Measurements from ENCODE around the gene TMEM50B.
"Not testable (repeated sequence)": the region's sequence is repeated elsewhere in the genome, so short reads cannot be mapped to it uniquely, and the experiment has no call there.

TMEM50B gene

GRCh38 chr21:33478935-33479678 lies 667 bp downstream of the TMEM50B start:
- Histone ChIP-seq H3K4me3 (ENCODE audit: insufficient read depth, low read depth, low read length) (peak overlapping the region; percentile 87), H3K4me1 (ENCODE audit: control insufficient read depth, insufficient read depth, low read length) (peaks cover 5% of the 10 kb centered on the region), H3K36me3 (ENCODE audit: control insufficient read depth, insufficient read depth, low read length) (no peaks in the 10 kb centered on the region), H3K27ac (ENCODE audit: insufficient read depth, low read depth, low read length, poor library complexity, severe bottlenecking) (peak overlapping the region; percentile 21), H3K27me3 (ENCODE audit: control insufficient read depth, insufficient read depth, low read length, poor library complexity, severe bottlenecking) (peaks cover 13% of the 10 kb centered on the region), H3K9me3 (ENCODE audit: control insufficient read depth, low read length) (no peaks in the 10 kb centered on the region)
- WGBS, 2 experiments, result 0 to 1% methylated on average over 68 of the region's 68 CpGs

- Histone ChIP-seq H3K4me1 (ENCODE audit: control insufficient read depth, insufficient read depth, low read length) (peaks cover 5% of the 10 kb centered on the region), H3K27ac (ENCODE audit: insufficient read depth, low read depth, low read length, poor library complexity, severe bottlenecking) (no peak overlapping the region), H3K9me3 (ENCODE audit: control insufficient read depth, low read length) (no peaks in the 10 kb centered on the region), H3K4me3 (ENCODE audit: insufficient read depth, low read depth, low read length) (peak overlapping the region; percentile 87), H3K36me3 (ENCODE audit: control insufficient read depth, insufficient read depth, low read length) (no peaks in the 10 kb centered on the region), H3K27me3 (ENCODE audit: control insufficient read depth, insufficient read depth, low read length, poor library complexity, severe bottlenecking) (peaks cover 13% of the 10 kb centered on the region)
- 69 to 74% methylated on average over 9 of the region's 9 CpGs for WGBS, 2 experiments
Measured at GRCh38 chr21:33478182-33478581, 1.6 kb downstream of the TMEM50B start.

- Histone ChIP-seq H3K4me1 (ENCODE audit: control insufficient read depth, insufficient read depth, low read length) (peaks cover 5% of the 10 kb centered on the region), H3K36me3 (ENCODE audit: control insufficient read depth, insufficient read depth, low read length) (no peaks in the 10 kb centered on the region), H3K27me3 (ENCODE audit: control insufficient read depth, insufficient read depth, low read length, poor library complexity, severe bottlenecking) (peaks cover 13% of the 10 kb centered on the region), H3K4me3 (ENCODE audit: insufficient read depth, low read depth, low read length) (no peak overlapping the region), H3K9me3 (ENCODE audit: control insufficient read depth, low read length) (no peaks in the 10 kb centered on the region), H3K27ac (ENCODE audit: insufficient read depth, low read depth, low read length, poor library complexity, severe bottlenecking) (no peak overlapping the region)
- whole genome bisulfite sequencing, 2 experiments, result 94 to 97% methylated on average over 5 to 6 of the region's 7 CpGs
Measured at GRCh38 chr21:33477066-33477465, 2.7 kb downstream of the TMEM50B start.

GRCh38 chr21:33473344-33473743 lies 6.4 kb downstream of the TMEM50B start:
- Histone ChIP-seq H3K27ac (ENCODE audit: insufficient read depth, low read depth, low read length, poor library complexity, severe bottlenecking) (no peak overlapping the region), H3K4me3 (ENCODE audit: insufficient read depth, low read depth, low read length) (no peak overlapping the region), H3K4me1 (ENCODE audit: control insufficient read depth, insufficient read depth, low read length) (peaks cover 3% of the 10 kb centered on the region), H3K9me3 (ENCODE audit: control insufficient read depth, low read length) (no peaks in the 10 kb centered on the region), H3K27me3 (ENCODE audit: control insufficient read depth, insufficient read depth, low read length, poor library complexity, severe bottlenecking) (peaks cover 3% of the 10 kb centered on the region), H3K36me3 (ENCODE audit: control insufficient read depth, insufficient read depth, low read length) (no peaks in the 10 kb centered on the region)
- 91 to 98% methylated on average over 2 to 3 of the region's 3 CpGs for WGBS, 2 experiments

GRCh38 chr21:33470701-33471100 lies 9.1 kb downstream of the TMEM50B start:
- Histone ChIP-seq H3K36me3 (ENCODE audit: control insufficient read depth, insufficient read depth, low read length) (no peaks in the 10 kb centered on the region), H3K9me3 (ENCODE audit: control insufficient read depth, low read length) (no peaks in the 10 kb centered on the region), H3K27ac (ENCODE audit: insufficient read depth, low read depth, low read length, poor library complexity, severe bottlenecking) (no peak overlapping the region), H3K4me1 (ENCODE audit: control insufficient read depth, insufficient read depth, low read length) (no peaks in the 10 kb centered on the region), H3K27me3 (ENCODE audit: control insufficient read depth, insufficient read depth, low read length, poor library complexity, severe bottlenecking) (no peaks in the 10 kb centered on the region), H3K4me3 (ENCODE audit: insufficient read depth, low read depth, low read length) (no peak overlapping the region)
- WGBS, 2 experiments, result 93 to 94% methylated on average over 2 of the region's 2 CpGs

GRCh38 chr21:33469183-33469582 lies 10.6 kb downstream of the TMEM50B start:
- not testable (repeated sequence) for H3K27me3 ChIP-seq (ENCODE audit: control insufficient read depth, insufficient read depth, low read length, poor library complexity, severe bottlenecking); H3K4me1 ChIP-seq (ENCODE audit: control insufficient read depth, insufficient read depth, low read length); H3K27ac ChIP-seq (ENCODE audit: insufficient read depth, low read depth, low read length, poor library complexity, severe bottlenecking); H3K9me3 ChIP-seq (ENCODE audit: control insufficient read depth, low read length); H3K4me3 ChIP-seq (ENCODE audit: insufficient read depth, low read depth, low read length); H3K36me3 ChIP-seq (ENCODE audit: control insufficient read depth, insufficient read depth, low read length)
- WGBS, 2 experiments, result 90 to 92% methylated on average over 4 of the region's 4 CpGs

- Histone ChIP-seq H3K9me3 (ENCODE audit: control insufficient read depth, low read length) (no peaks in the 10 kb centered on the region), H3K36me3 (ENCODE audit: control insufficient read depth, insufficient read depth, low read length) (no peaks in the 10 kb centered on the region), H3K4me3 (ENCODE audit: insufficient read depth, low read depth, low read length) (no peak overlapping the region), H3K4me1 (ENCODE audit: control insufficient read depth, insufficient read depth, low read length) (no peaks in the 10 kb centered on the region), H3K27ac (ENCODE audit: insufficient read depth, low read depth, low read length, poor library complexity, severe bottlenecking) (no peak overlapping the region), H3K27me3 (ENCODE audit: control insufficient read depth, insufficient read depth, low read length, poor library complexity, severe bottlenecking) (no peaks in the 10 kb centered on the region)
- WGBS, 2 experiments, result 92 to 93% methylated on average over 4 of the region's 5 CpGs
Measured at GRCh38 chr21:33461538-33462250, 18.1 kb downstream of the TMEM50B start.

GRCh38 chr21:33458861-33459260 lies 20.9 kb downstream of the TMEM50B start:
- H3K27ac ChIP-seq (ENCODE audit: insufficient read depth, low read depth, low read length, poor library complexity, severe bottlenecking), result no peak overlapping the region
- H3K27me3 ChIP-seq (ENCODE audit: control insufficient read depth, insufficient read depth, low read length, poor library complexity, severe bottlenecking), result no peaks in the 10 kb centered on the region
- 93 to 94% methylated on average over 3 of the region's 3 CpGs for WGBS, 2 experiments
- no peaks in the 10 kb centered on the region for H3K9me3 ChIP-seq (ENCODE audit: control insufficient read depth, low read length)
- no peak overlapping the region for H3K4me3 ChIP-seq (ENCODE audit: insufficient read depth, low read depth, low read length)
- no peaks in the 10 kb centered on the region for H3K36me3 ChIP-seq (ENCODE audit: control insufficient read depth, insufficient read depth, low read length)
- H3K4me1 ChIP-seq (ENCODE audit: control insufficient read depth, insufficient read depth, low read length), result no peaks in the 10 kb centered on the region

GRCh38 chr21:33455686-33456446 lies 23.9 kb downstream of the TMEM50B start:
- Histone ChIP-seq H3K36me3 (ENCODE audit: control insufficient read depth, insufficient read depth, low read length) (no peaks in the 10 kb centered on the region), H3K27me3 (ENCODE audit: control insufficient read depth, insufficient read depth, low read length, poor library complexity, severe bottlenecking) (no peaks in the 10 kb centered on the region), H3K9me3 (ENCODE audit: control insufficient read depth, low read length) (no peaks in the 10 kb centered on the region), H3K4me3 (ENCODE audit: insufficient read depth, low read depth, low read length) (no peak overlapping the region), H3K27ac (ENCODE audit: insufficient read depth, low read depth, low read length, poor library complexity, severe bottlenecking) (no peak overlapping the region), H3K4me1 (ENCODE audit: control insufficient read depth, insufficient read depth, low read length) (no peaks in the 10 kb centered on the region)
- WGBS, 2 experiments, result 88 to 95% methylated on average over 4 to 6 of the region's 6 CpGs

- Histone ChIP-seq H3K9me3 (ENCODE audit: control insufficient read depth, low read length) (no peaks in the 10 kb centered on the region), H3K4me3 (ENCODE audit: insufficient read depth, low read depth, low read length) (no peak overlapping the region), H3K27me3 (ENCODE audit: control insufficient read depth, insufficient read depth, low read length, poor library complexity, severe bottlenecking) (no peaks in the 10 kb centered on the region), H3K4me1 (ENCODE audit: control insufficient read depth, insufficient read depth, low read length) (no peaks in the 10 kb centered on the region), H3K36me3 (ENCODE audit: control insufficient read depth, insufficient read depth, low read length) (no peaks in the 10 kb centered on the region), H3K27ac (ENCODE audit: insufficient read depth, low read depth, low read length, poor library complexity, severe bottlenecking) (no peak overlapping the region)
- WGBS, 2 experiments, result 85 to 90% methylated on average over 3 of the region's 3 CpGs
Measured at GRCh38 chr21:33452362-33452761, 27.4 kb downstream of the TMEM50B start.
